Gastroesophageal sphincter (tissue), 4 donors: ENCODE measurements around the gene TAB2. TPM values are rescaled to one million over a fixed set of nuclear protein-coding genes. Genes with fewer than 3 reads are reported as not detected.

ENCODE experiments used
- ATAC-seq: fragments of 150-250 bp; one replicate; pipeline ENCODE4 v1.9.1; 2016; ENCODE audit warnings: mild to moderate bottlenecking, moderate library complexity
- H3K27ac ChIP-seq, 4 donors: fragments of 200-600 bp; sonication (generic) in 3 of 4; 1 replicate in 3 of 4; 2 replicates in 1 of 4; pipeline ENCODE4 v1.5.1; 2016 to 2019
- H3K27me3 ChIP-seq: fragments of 200-600 bp; sonication (generic); one replicate; pipeline ENCODE4 v1.5.1; 2019
- H3K36me3 ChIP-seq, 2 donors: fragments of 200-600 bp; sonication (generic); one replicate each; pipeline ENCODE4 v1.5.1; 2019; ENCODE audit warnings: control low read depth in 1 of 2
- H3K4me1 ChIP-seq, 3 donors: fragments of 200-600 bp; sonication (generic); 1 replicate in 2 of 3; 2 replicates in 1 of 3; pipeline ENCODE4 v1.5.1; 2016 to 2019; ENCODE audit warnings: control low read depth in 2 of 3
- H3K4me3 ChIP-seq, 2 donors: fragments of 200-600 bp; sonication (generic); one replicate each; pipeline ENCODE4 v1.5.1; 2019; ENCODE audit warnings: mild to moderate bottlenecking in 1 of 2, moderate library complexity in 1 of 2
- H3K9me3 ChIP-seq, 3 donors: fragments of 200-600 bp; sonication (generic); one replicate each; pipeline ENCODE4 v1.5.1; 2017 to 2019; ENCODE audit warnings: control low read depth in 2 of 3
- CTCF ChIP-seq, 4 experiments: fragments of 200-600 bp in 2 of 4; fragments of 450-650 bp in 2 of 4; sonication (generic) in 1 of 4; IDR thresholded peaks; one replicate each; pipeline ENCODE4 v1.5.1; 2017 to 2019; ENCODE audit warnings: antibody characterized with exemption in 4 of 4, mild to moderate bottlenecking in 2 of 4, moderate library complexity in 2 of 4
- EP300 ChIP-seq: sonication (generic); formaldehyde crosslinking; IDR thresholded peaks from one replicate; pipeline ENCODE4 v1.6.1; 2017; ENCODE audit warnings: antibody characterized with exemption, mild to moderate bottlenecking
- POLR2A ChIP-seq, 2 donors: fragments of 450-650 bp; IDR thresholded peaks; one replicate each; pipeline ENCODE4 v1.6.1; 2017; ENCODE audit warnings: antibody characterized with exemption in 2 of 2, mild to moderate bottlenecking in 2 of 2, moderate library complexity in 1 of 2
- POLR2AphosphoS5 ChIP-seq: sonication (generic); formaldehyde crosslinking; IDR thresholded peaks from one replicate; pipeline ENCODE4 v1.6.1; 2017; ENCODE audit warnings: antibody characterized with exemption
- WGBS, 2 donors: methylation state at CpG; one replicate each; pipeline ENCODE4 v1.1.5; 2018; ENCODE audit warnings: low coverage in 1 of 2; 5-methylcytosine and 5-hydroxymethylcytosine counted together
- total RNA-seq, 4 donors: library from RNA; depleted of rRNA; stranded (reverse); fragments of >200 nt; gene quantifications; one replicate each; pipeline ENCODE4 v1.1.0, GENCODE V29; 2016

Gene TAB2, protein sequence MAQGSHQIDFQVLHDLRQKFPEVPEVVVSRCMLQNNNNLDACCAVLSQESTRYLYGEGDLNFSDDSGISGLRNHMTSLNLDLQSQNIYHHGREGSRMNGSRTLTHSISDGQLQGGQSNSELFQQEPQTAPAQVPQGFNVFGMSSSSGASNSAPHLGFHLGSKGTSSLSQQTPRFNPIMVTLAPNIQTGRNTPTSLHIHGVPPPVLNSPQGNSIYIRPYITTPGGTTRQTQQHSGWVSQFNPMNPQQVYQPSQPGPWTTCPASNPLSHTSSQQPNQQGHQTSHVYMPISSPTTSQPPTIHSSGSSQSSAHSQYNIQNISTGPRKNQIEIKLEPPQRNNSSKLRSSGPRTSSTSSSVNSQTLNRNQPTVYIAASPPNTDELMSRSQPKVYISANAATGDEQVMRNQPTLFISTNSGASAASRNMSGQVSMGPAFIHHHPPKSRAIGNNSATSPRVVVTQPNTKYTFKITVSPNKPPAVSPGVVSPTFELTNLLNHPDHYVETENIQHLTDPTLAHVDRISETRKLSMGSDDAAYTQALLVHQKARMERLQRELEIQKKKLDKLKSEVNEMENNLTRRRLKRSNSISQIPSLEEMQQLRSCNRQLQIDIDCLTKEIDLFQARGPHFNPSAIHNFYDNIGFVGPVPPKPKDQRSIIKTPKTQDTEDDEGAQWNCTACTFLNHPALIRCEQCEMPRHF
- total RNA-seq, result 100 to 1,000 TPM in 2 of 4 donors, 10 to 100 TPM in 2; 69.5 to 111 (median 97.0) TPM

DNA sequence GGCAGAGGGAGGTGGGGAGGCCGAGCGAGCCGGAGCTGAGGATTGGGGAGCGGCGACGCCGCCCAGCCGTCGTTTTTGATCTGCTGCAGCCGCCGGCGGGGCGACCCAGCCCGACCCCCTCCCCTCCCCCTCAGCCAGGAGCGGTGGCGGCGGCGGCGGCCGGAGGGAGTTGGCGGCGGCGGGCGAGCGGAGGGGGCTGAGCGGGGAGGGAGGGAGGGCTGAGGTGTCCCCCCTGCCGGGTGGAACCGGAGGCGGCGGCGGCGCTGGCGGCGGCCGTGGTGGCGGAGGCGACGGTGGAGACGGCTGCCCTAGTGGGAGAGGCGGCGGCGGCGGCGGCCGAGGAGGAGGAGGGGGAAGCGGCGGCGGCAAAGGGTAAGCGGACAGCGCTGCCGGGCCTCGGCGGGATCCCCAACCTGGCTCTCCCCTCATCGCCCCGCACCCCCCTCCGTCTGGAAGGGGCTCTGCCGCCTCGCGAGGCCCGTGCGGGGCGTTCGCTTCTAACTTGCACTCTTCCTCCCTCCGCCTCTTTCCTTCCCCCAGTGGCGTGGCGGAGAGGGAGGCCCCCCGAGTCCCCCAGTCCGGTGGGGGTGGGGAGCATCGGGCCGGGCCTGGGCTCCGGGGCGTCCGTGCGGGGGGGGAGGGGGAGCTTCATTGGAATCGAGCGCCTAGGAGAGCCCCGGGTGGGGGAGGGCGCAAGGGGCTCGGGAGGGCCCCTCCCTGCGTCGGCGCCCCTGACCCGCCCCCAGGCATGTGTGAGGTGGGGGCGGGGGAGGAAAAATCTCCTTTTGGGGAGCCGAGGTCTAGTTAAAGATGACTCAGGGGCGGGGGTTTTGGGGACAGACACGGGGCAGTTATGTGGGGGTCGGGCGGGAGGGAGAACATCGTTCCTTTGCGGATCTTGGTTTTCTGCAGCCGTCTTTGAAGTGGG lies at the start of gene TAB2:
TSS of gene TAB2 (plus strand) at position 69 of the 928 bp plus-strand sequence. CDS start 52,286 bp downstream, outside the sequence.
- Histone ChIP-seq H3K9me3 (no peaks in the 10 kb centered on the region), H3K4me3 (peak within 1 kb of the TSS; percentile 88 to 94), H3K27me3 (no peaks in the 10 kb centered on the region), H3K36me3 (no peaks in the 10 kb centered on the region), H3K4me1 (peaks cover 11 to 45% (median 13%) of the 10 kb centered on the region in 3 donors), H3K27ac (peak within 1 kb of the TSS; percentile 97 to 99 (median 98))
- peak; percentile 72 for ATAC-seq
- WGBS, 2 donors, result 0% methylated on average over 2 of the region's 92 CpGs; no CpG with 5 or more reads in 1 of the 2 donors
- TF ChIP-seq POLR2A (IDR thresholded peaks at IDR 0.05) (no peak), CTCF (IDR thresholded peaks at IDR 0.05) (peak in 1 of 4 experiments; percentile 21), EP300 (no peak), POLR2AphosphoS5 (no peak)

DNA sequence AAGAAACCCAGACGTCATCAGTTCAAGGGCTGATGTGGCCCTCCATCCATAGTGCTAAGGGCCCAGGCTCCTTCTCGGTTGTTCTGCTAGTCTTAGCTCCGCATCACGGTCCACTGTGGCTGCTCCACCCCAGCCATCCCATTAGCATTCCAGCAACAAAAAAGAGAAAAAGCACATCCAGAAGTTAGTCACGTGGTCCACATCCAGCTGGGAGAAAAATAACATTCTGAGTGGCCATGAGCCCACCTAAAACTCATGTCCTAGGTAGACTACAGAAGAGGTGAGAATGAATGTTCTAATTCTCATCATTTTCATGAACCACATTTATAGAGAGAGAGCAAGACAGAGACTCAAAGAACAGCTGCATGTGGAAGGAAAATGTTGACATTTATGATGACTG lies 49.4 kb upstream of the TAB2 start:
- no peak overlapping the region for H3K27ac ChIP-seq
- H3K27me3 ChIP-seq, result no peaks in the 10 kb centered on the region
- H3K9me3 ChIP-seq, result peaks cover 0 to 6% (median 0%) of the 10 kb centered on the region in 3 donors
- H3K4me3 ChIP-seq, result no peak overlapping the region
- H3K36me3 ChIP-seq, result no peaks in the 10 kb centered on the region
- TF ChIP-seq CTCF (IDR thresholded peaks at IDR 0.05) (no peak), POLR2A (IDR thresholded peaks at IDR 0.05) (no peak), EP300 (no peak), POLR2AphosphoS5 (no peak)
- no peak for ATAC-seq
- H3K4me1 ChIP-seq, result no peaks in the 10 kb centered on the region
- 72 to 80% methylated on average over 3 to 4 of the region's 5 CpGs for WGBS, 2 donors

DNA sequence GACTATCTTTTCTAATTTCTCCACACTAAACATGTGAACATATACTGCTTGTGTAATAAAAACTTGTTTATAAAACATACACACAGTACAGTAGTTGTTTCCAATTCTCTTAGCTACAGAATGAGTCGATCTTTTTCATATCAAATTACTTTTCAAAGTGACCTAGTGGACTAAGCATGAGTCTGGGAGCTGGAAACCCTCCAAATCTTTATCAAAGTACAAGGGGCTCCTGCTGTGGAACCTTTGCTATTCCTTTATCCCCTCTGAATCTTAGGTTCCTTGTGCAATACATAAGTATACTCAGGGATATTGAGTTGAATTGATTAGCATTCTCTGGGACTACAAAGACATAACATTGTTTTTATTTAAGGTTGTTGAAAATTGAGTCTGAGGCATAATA lies 48.7 kb upstream of the TAB2 start:
- H3K27ac ChIP-seq, result no peak overlapping the region
- no peak for ATAC-seq
- H3K27me3 ChIP-seq, result no peaks in the 10 kb centered on the region
- no peak for TF ChIP-seq POLR2A (IDR thresholded peaks at IDR 0.05)
- no peak for TF ChIP-seq CTCF (IDR thresholded peaks at IDR 0.05)
- no peak for TF ChIP-seq EP300
- TF ChIP-seq POLR2AphosphoS5, result no peak
- H3K36me3 ChIP-seq, result no peaks in the 10 kb centered on the region
- no peaks in the 10 kb centered on the region for H3K4me1 ChIP-seq
- H3K4me3 ChIP-seq, result no peak overlapping the region
- 33 to 44% methylated on average over 1 of the region's 1 CpG for WGBS, 2 donors
- peaks cover 0 to 6% (median 0%) of the 10 kb centered on the region in 3 donors for H3K9me3 ChIP-seq

DNA sequence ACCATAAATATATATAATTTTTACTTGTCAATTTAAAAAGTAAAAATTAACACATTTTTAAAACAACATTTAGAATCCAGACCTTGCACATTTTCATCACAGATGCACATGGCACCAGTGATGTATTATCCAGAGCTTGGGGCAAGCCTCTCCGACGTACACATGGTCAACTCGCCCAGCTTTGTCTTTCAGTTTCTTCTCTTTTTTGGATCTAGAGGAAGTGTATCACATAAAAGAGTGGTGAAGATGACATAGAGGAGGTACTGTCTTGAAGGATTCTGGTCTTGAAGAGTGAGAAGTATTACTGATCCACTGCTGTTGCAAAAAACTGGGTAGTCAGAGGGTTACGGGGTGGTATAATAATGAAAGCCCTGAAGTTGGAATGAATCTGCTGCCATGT lies 46.9 kb upstream of the TAB2 start:
- no peak for ATAC-seq
- WGBS, 2 donors, result 86 to 98% methylated on average over 4 of the region's 4 CpGs
- Histone ChIP-seq H3K9me3 (peaks cover 0 to 6% (median 0%) of the 10 kb centered on the region in 3 donors), H3K27me3 (no peaks in the 10 kb centered on the region), H3K4me3 (no peak overlapping the region), H3K4me1 (no peaks in the 10 kb centered on the region), H3K36me3 (no peaks in the 10 kb centered on the region), H3K27ac (no peak overlapping the region)
- TF ChIP-seq POLR2A (IDR thresholded peaks at IDR 0.05) (no peak), POLR2AphosphoS5 (no peak), CTCF (IDR thresholded peaks at IDR 0.05) (no peak), EP300 (no peak)
